HUES6 (cell line): ENCODE measurements around the gene CNTNAP2.

Source experiments
- H3K27ac ChIP-seq: 2 replicates; pipeline ENCODE4 v1.7.0; 2013; ENCODE audit warnings: low read depth, mild to moderate bottlenecking, low read length, inconsistent platforms
- H3K27me3 ChIP-seq: 2 replicates; pipeline ENCODE4 v1.6.1; 2013; ENCODE audit warnings: low read length; ENCODE audit not compliant: control insufficient read depth, insufficient read depth
- H3K36me3 ChIP-seq: 2 replicates; pipeline ENCODE4 v1.6.1; 2013; ENCODE audit warnings: low read length; ENCODE audit not compliant: control insufficient read depth, insufficient read depth
- H3K4me1 ChIP-seq: 2 replicates; pipeline ENCODE4 v1.6.1; 2013; ENCODE audit warnings: low read length; ENCODE audit not compliant: control insufficient read depth, insufficient read depth
- H3K4me3 ChIP-seq: 2 replicates; pipeline ENCODE4 v1.5.1; 2013; ENCODE audit warnings: low read depth, low read length
- H3K9ac ChIP-seq: one replicate; pipeline ENCODE4 v1.6.1; 2013; ENCODE audit warnings: mild to moderate bottlenecking, low read length
- H3K9me3 ChIP-seq: 2 replicates; pipeline ENCODE4 v1.6.1; 2013; ENCODE audit warnings: low read depth, low read length; ENCODE audit not compliant: control insufficient read depth, insufficient read depth

The CNTNAP2 gene

GRCh38 chr7:148223160-148223559 lies 2106.6 kb downstream of the CNTNAP2 start:
- Histone ChIP-seq H3K36me3 (no peaks in the 10 kb centered on the region), H3K27ac (no peak overlapping the region), H3K4me3 (no peak overlapping the region)

DNA sequence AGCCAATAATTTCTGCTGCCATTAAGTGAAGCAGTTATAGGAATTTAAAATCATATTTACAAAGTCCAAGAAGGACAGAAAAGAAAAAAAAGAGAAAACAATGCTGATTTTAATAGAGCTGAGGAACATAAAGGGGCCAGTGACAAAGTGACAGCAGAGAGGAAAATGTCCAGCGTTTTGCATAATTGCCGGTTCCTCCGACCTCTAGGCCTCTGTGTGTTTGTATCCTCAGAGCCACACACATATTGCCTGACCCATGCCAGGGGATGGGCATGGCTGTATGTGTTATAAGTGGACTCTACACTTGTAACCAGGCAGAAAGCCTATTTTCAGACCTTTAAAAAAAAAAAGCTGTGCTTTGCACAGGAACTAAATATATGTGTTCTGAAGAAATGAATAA lies 2107.1 kb downstream of the CNTNAP2 start:
- Histone ChIP-seq H3K36me3 (no peaks in the 10 kb centered on the region), H3K9me3 (peaks cover 7% of the 10 kb centered on the region; the same call in 1 of the 2 replicates), H3K27ac (no peak overlapping the region), H3K27me3 (no peaks in the 10 kb centered on the region), H3K4me1 (no peaks in the 10 kb centered on the region), H3K4me3 (no peak overlapping the region), H3K9ac (no peak overlapping the region)

More at GRCh38 chr7:148223160-148223559, 2106.6 kb downstream of the CNTNAP2 start:
- Histone ChIP-seq H3K27me3 (no peaks in the 10 kb centered on the region), H3K4me1 (no peaks in the 10 kb centered on the region), H3K9ac (no peak overlapping the region), H3K9me3 (peaks cover 7% of the 10 kb centered on the region; the same call in 1 of the 2 replicates)

DNA sequence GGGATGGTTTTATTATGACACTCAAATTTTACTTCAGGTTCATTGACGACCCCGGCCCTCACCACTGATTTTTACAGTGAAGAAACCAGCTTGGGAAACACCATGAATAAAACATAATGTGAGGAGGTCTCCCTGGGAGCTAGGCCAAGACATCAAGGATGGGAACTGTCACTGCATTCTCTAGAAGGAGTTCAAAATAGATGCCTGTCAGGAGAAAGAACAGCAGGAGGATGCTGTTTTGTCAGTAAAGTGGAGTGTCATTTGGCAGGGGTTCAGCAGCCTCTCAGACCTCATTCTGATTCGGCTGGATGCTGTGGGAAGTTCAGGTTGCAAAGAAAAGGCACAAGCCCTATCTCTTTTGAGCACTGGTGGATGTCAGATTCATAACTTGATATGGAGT lies 2113.7 kb downstream of the CNTNAP2 start:
- H3K36me3 ChIP-seq: no peaks in the 10 kb centered on the region
- H3K9me3 ChIP-seq: no peaks in the 10 kb centered on the region
- H3K4me3 ChIP-seq: no peak overlapping the region
- no peaks in the 10 kb centered on the region for H3K4me1 ChIP-seq
- no peak overlapping the region for H3K27ac ChIP-seq
- no peaks in the 10 kb centered on the region for H3K27me3 ChIP-seq
- H3K9ac ChIP-seq: no peak overlapping the region

DNA sequence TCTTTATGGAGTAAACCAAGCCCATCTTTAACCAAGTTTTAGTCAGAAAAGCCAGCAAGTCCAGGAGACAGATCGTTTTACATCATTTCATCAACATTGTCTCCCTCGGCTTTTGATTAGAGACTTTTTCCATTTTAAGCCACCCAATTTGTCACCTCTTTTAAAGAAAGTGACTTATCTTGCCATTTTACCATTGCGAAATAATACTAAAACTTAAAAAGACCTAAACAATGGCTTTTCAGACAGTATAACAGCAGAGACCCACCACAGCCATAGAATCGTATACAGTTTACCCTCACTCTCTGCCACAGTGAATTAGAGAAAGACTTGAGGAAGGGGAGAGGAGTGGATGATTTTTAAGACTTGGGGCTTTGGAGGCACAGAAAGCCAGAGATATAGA lies 2114.3 kb downstream of the CNTNAP2 start:
- H3K9ac ChIP-seq: no peak overlapping the region
- no peaks in the 10 kb centered on the region for H3K36me3 ChIP-seq
- H3K9me3 ChIP-seq: no peaks in the 10 kb centered on the region
- no peaks in the 10 kb centered on the region for H3K4me1 ChIP-seq
- no peak overlapping the region for H3K4me3 ChIP-seq
- H3K27me3 ChIP-seq: no peaks in the 10 kb centered on the region
- H3K27ac ChIP-seq: no peak overlapping the region

DNA sequence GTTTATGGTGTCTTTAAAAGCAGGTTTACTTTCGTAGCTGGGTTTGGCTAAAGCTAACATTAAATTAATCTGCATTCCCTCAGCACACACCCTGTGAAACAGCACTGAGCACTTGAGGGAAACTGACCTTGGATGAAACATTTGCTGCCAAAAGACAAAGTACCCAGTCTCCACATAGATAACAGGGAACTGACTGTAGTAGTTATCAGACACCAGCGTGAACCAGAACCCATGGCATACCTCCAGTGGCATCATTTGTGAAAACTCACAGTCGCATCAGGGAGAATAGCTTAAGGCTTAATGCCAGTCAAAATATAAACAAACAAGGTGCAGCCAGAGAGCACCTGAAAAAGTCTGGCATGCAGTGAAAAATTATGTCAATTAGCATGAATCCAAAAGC lies 2116.2 kb downstream of the CNTNAP2 start:
- no peak overlapping the region for H3K4me3 ChIP-seq
- peaks cover 2% of the 10 kb centered on the region; the same call in 1 of the 2 replicates for H3K9me3 ChIP-seq
- no peaks in the 10 kb centered on the region for H3K36me3 ChIP-seq
- H3K27me3 ChIP-seq: no peaks in the 10 kb centered on the region
- H3K27ac ChIP-seq: no peak overlapping the region
- H3K4me1 ChIP-seq: no peaks in the 10 kb centered on the region
- no peak overlapping the region for H3K9ac ChIP-seq

DNA sequence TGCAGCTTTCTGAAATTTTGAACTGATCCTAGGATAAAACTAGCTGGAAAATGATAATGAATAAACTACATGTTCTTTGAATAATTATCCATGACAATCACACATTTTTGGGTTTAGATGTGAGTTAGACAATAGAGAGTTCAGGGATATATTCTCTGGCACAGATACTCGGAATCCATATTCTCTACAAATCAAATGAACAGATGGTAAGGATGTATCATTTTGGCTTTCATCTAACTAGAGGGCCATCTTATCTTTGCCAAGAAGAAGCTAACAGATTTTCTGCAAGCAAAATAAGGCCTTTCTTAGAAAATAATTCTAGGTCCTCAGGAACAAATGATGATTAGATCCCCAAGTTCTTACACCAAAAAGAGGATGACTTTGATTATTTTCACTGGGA lies 2118.1 kb downstream of the CNTNAP2 start:
- no peaks in the 10 kb centered on the region for H3K36me3 ChIP-seq
- H3K9me3 ChIP-seq: peaks cover 2% of the 10 kb centered on the region; the same call in 1 of the 2 replicates
- no peak overlapping the region for H3K9ac ChIP-seq
- H3K27ac ChIP-seq: no peak overlapping the region
- H3K27me3 ChIP-seq: no peaks in the 10 kb centered on the region
- H3K4me1 ChIP-seq: no peaks in the 10 kb centered on the region
- H3K4me3 ChIP-seq: no peak overlapping the region

DNA sequence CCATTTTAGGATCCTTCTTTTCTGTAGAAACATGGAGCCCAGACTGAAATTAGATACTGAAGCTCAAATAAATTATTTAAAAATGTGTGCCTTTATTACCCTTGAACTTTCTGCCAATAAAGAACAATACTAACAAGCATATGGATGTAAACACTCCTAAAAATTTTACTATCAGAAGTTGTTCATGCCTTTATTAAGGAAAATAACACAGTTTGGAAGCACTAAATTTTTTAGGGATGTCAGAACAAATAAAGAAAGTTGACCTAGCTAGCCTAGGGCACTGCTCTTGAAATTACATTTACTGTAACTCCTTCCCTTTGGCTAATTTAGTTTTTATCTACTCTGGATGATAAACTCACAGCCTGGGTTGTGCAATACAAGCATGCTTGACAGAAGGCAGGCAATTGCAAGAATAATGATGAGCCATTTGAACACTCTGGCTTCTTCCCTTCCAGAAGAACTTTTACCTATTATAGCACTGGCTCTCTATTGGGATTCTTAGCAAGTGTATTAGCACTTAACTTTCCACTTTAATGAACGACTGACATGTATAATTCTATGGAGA lies 2122.2 kb downstream of the CNTNAP2 start:
- Histone ChIP-seq H3K27ac (no peak overlapping the region), H3K4me3 (no peak overlapping the region), H3K4me1 (no peaks in the 10 kb centered on the region), H3K27me3 (0 out of 2 replicates have a peak, but pooled peaks cover 4% of the 10 kb centered on the region), H3K36me3 (no peaks in the 10 kb centered on the region), H3K9me3 (peaks cover 2% of the 10 kb centered on the region; the same call in 1 of the 2 replicates), H3K9ac (no peak overlapping the region)

DNA sequence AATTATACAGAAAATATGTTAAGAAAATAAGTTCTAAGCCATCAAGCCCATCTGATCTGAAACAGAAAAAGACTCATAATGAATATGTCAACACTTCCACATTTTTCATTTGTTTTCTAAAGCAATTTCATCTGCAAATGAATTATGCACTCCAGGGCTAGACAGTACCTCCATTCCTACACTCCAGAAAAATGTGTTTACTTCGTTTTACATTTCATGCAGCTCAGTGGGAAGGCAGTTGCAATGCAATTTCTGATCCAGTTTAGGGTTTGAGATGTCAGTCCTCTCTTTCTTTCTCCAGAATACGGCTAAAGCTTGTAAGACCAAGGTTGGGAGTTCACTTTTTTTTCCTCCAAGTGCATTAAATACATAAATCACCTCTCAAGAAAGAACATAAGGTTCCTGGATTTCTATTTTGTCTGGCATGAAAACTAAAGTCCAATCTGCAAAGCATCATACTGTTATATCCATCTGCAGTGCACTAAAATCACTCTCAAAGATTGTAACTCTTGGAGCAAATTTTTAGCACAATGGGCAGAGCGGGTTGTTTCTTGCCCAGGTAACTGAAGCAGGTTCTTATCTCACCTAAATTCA lies 2125.2 kb downstream of the CNTNAP2 start:
- no peak overlapping the region for H3K9ac ChIP-seq
- no peak overlapping the region for H3K27ac ChIP-seq
- H3K4me3 ChIP-seq: no peak overlapping the region
- H3K27me3 ChIP-seq: 0 out of 2 replicates have a peak, but pooled peaks cover 4% of the 10 kb centered on the region
- H3K36me3 ChIP-seq: no peaks in the 10 kb centered on the region
- no peaks in the 10 kb centered on the region; the same call in 1 of the 2 replicates for H3K9me3 ChIP-seq
- H3K4me1 ChIP-seq: no peaks in the 10 kb centered on the region

DNA sequence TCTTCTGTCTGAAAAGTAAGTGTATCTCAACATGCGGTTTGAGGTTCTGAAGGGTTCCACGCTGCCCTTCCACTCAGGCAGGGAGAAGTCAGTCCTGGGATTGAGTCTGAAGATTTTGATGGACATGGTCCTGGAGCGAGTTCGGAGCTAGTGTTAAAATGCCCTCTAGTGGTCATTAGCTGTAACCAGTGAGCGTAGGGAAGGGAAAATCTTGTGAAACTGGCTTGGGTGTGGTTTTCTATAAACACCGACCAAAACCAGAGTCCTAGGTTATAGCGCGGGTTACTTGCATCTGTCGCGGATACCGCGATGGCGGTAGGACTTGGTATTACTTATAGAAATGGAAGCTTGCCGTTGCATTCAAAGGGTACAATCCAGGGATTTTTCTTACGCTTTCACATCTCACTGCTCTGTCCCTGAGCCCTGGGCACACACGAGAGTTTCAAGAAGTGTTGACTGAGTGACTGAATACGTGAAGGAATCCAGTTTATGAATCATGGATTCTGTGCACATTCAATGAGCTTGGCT lies 2125.8 kb downstream of the CNTNAP2 start:
- Histone ChIP-seq H3K9ac (no peak overlapping the region), H3K27ac (no peak overlapping the region), H3K4me3 (no peak overlapping the region), H3K27me3 (0 out of 2 replicates have a peak, but pooled peaks cover 4% of the 10 kb centered on the region), H3K36me3 (no peaks in the 10 kb centered on the region), H3K4me1 (no peaks in the 10 kb centered on the region), H3K9me3 (no peaks in the 10 kb centered on the region)

DNA sequence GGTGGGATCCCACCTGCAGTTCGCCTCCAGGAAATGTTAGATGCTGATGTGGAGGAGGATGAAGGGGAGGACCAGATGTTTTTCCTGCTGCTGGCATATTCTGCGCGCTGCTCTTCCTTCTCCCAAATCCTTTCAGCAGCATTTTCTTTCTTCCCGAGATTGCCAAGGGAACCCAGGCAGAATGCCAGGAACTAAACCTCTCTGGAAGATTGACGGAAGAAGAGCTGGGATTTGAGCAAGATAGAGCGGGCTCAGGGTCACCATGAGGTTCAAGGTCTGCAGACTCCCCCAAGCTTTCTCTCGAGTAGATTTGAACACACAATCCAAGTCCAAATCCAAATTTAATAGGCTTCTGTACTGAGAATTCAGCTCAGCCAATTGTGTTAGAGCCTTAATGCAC lies 2128.8 kb downstream of the CNTNAP2 start:
- no peak overlapping the region for H3K27ac ChIP-seq
- H3K27me3 ChIP-seq: 0 out of 2 replicates have a peak, but pooled peaks cover 4% of the 10 kb centered on the region
- no peak overlapping the region for H3K9ac ChIP-seq
- H3K36me3 ChIP-seq: no peaks in the 10 kb centered on the region
- H3K4me3 ChIP-seq: no peak overlapping the region
- H3K4me1 ChIP-seq: no peaks in the 10 kb centered on the region
- peaks cover 10% of the 10 kb centered on the region for H3K9me3 ChIP-seq

DNA sequence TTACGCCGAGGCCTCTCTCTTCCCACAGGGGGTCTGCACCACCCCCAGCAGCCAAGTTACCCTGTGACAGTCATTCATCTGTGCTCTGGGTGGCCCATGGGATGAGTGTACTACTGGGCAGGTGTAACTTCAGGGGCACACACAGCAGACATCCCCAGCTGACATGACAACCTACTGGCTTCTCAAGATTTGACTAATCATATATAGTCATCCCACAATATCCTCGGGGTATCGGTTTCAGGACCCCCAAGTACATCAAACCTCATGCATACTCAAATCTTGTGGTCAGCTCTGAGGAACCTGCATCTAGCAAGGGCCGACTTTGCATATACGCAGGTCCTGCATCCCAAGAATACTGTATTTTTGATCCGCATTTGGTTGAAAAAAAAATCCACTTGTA lies 2137.0 kb downstream of the CNTNAP2 start:
- H3K4me3 ChIP-seq: no peak overlapping the region
- H3K4me1 ChIP-seq: no peaks in the 10 kb centered on the region
- H3K36me3 ChIP-seq: no peaks in the 10 kb centered on the region
- H3K9me3 ChIP-seq: peaks cover 35% of the 10 kb centered on the region
- H3K27me3 ChIP-seq: no peaks in the 10 kb centered on the region
- no peak overlapping the region for H3K27ac ChIP-seq
- no peak overlapping the region for H3K9ac ChIP-seq
